ENCODE data around the gene MC4R. TPM values are rescaled to one million over a fixed set of nuclear protein-coding genes. Genes with fewer than 3 reads are reported as not detected.

The MC4R gene
- polyA plus RNA-seq, 6 donors from 2014 or later = not detected

- DNase-seq (no peak), ATAC-seq (ENCODE audit: low read depth in 2 of 2) (no peak)
- Mint-ChIP-seq H3K27ac (no peak overlapping the region), H3K4me1 (peaks cover 0 to under 1% (median 0%) of the 10 kb centered on the region in 3 donors), H3K36me3 (no peaks in the 10 kb centered on the region), H3K4me3 (no peak overlapping the region), H3K27me3 (peaks cover 0 to 7% (median 4%) of the 10 kb centered on the region in 3 donors), H3K9me3 (peaks cover 0 to 4% (median 0%) of the 10 kb centered on the region in 7 donors)
Observed at GRCh38 chr18:60377778-60378469, 5.3 kb upstream of the MC4R start.

DNA sequence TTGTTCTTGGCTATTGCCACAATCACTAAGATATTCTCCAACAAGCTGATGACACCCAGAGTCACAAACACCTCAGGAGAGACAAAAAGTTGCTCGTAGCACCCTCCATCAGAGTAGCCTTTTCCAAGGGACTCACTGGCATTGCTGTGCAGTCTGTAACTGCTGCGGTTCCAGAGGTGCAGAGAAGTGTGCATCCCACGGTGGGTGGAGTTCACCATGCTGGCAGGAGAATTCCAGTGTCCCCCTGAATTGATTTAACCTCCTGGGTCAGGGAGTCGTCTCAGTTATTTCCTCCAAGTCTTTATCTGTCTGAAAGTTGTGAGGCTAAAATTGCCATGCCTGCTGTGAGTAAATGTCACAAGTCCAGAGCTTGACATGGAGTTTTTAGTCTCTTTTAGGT lies 443 bp downstream of the MC4R start:
- Mint-ChIP-seq H3K9me3 (peaks cover 0 to 4% (median 0%) of the 10 kb centered on the region in 7 donors), H3K36me3 (no peaks in the 10 kb centered on the region), H3K27ac (no peak overlapping the region), H3K27me3 (peaks cover 0 to 3% (median 0%) of the 10 kb centered on the region in 3 donors), H3K4me1 (peaks cover 0 to 6% (median 6%) of the 10 kb centered on the region in 3 donors), H3K4me3 (no peak overlapping the region)
- DNase-seq (no peak), ATAC-seq (ENCODE audit: low read depth in 2 of 2) (no peak)

GRCh38 chr18:60358516-60358915 lies 14.1 kb downstream of the MC4R start:
- no peak for DNase-seq
- no peak overlapping the region for H3K27ac Mint-ChIP-seq
- no peaks in the 10 kb centered on the region for H3K36me3 Mint-ChIP-seq
- ATAC-seq (ENCODE audit: low read depth in 2 of 2) = no peak
- H3K9me3 Mint-ChIP-seq = no peaks in the 10 kb centered on the region
- H3K27me3 Mint-ChIP-seq = no peaks in the 10 kb centered on the region
- H3K4me1 Mint-ChIP-seq = no peaks in the 10 kb centered on the region
- H3K4me3 Mint-ChIP-seq = no peak overlapping the region

DNA sequence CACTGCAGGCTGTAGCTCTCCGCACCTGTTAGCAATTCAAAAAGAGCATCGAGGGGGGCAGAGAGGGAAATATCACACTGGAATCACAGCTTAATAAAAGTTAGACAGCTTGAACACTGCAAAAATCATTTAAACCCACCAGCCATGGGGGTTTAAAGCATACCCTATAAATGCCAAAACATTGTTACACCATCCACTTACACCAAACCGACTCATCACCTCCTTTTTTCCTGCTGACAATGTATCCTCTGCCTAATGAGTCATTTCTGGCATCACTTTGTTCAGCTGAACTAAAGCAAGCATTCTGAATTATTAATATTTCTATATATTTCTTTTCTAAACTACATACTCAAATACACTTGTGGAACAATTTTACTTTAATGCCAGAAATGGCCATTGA lies 21.6 kb downstream of the MC4R start:
- H3K4me3 Mint-ChIP-seq = no peak overlapping the region
- peaks cover 0 to 11% (median 5%) of the 10 kb centered on the region in 7 donors for H3K9me3 Mint-ChIP-seq
- H3K27ac Mint-ChIP-seq = no peak overlapping the region
- DNase-seq (no peak), ATAC-seq (ENCODE audit: low read depth in 2 of 2) (no peak)
- no peaks in the 10 kb centered on the region for H3K4me1 Mint-ChIP-seq
- no peaks in the 10 kb centered on the region for H3K36me3 Mint-ChIP-seq
- peaks cover 0 to 11% (median 0%) of the 10 kb centered on the region in 3 donors for H3K27me3 Mint-ChIP-seq

- H3K27me3 Mint-ChIP-seq = peaks cover 0 to 11% (median 0%) of the 10 kb centered on the region in 3 donors
- no peaks in the 10 kb centered on the region for H3K4me1 Mint-ChIP-seq
- H3K9me3 Mint-ChIP-seq = peaks cover 0 to 11% (median 5%) of the 10 kb centered on the region in 7 donors
- DNase-seq = no peak
- ATAC-seq (ENCODE audit: low read depth in 2 of 2) = no peak
- no peaks in the 10 kb centered on the region for H3K36me3 Mint-ChIP-seq
- H3K27ac Mint-ChIP-seq = no peak overlapping the region
- no peak overlapping the region for H3K4me3 Mint-ChIP-seq
Observed at GRCh38 chr18:60350150-60350549, 22.4 kb downstream of the MC4R start.

GRCh38 chr18:60347526-60348045 lies 25.0 kb downstream of the MC4R start:
- DNase-seq = no peak
- Mint-ChIP-seq H3K36me3 (no peaks in the 10 kb centered on the region), H3K27me3 (peaks cover 0 to 11% (median 0%) of the 10 kb centered on the region in 3 donors), H3K9me3 (peaks cover 0 to 11% (median 5%) of the 10 kb centered on the region in 7 donors), H3K27ac (peak overlapping the region in 1 of 6 donors; percentile 8), H3K4me3 (no peak overlapping the region), H3K4me1 (no peaks in the 10 kb centered on the region)
- no peak for ATAC-seq (ENCODE audit: low read depth in 2 of 2)

GRCh38 chr18:60339018-60339417 lies 33.6 kb downstream of the MC4R start:
- DNase-seq (no peak), ATAC-seq (ENCODE audit: low read depth in 2 of 2) (no peak)
- no peaks in the 10 kb centered on the region for H3K4me1 Mint-ChIP-seq
- H3K9me3 Mint-ChIP-seq = peaks cover 0 to 16% (median 2%) of the 10 kb centered on the region in 7 donors
- no peaks in the 10 kb centered on the region for H3K27me3 Mint-ChIP-seq
- H3K36me3 Mint-ChIP-seq = no peaks in the 10 kb centered on the region
- H3K27ac Mint-ChIP-seq = peak overlapping the region in 1 of 6 donors; percentile 6
- H3K4me3 Mint-ChIP-seq = no peak overlapping the region

DNA sequence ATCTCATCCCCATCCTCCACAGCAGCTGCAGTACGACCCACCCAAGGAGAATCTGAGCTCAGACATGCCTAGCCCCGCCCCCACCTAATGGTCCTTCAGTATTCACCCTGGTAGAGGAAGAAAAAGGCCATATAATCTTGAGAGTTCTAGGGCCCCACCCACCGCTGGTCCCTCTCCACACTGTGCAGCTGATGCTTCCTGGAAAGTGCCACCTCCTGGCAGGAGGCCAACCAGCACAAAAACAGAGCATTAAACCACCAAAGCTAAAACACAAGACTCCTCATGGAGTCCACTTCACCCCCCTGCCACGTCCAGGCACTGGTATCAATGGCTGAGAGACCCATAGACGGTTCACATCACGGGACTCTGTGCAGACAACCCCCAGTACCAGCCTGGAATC lies 40.7 kb downstream of the MC4R start:
- H3K4me3 Mint-ChIP-seq = no peak overlapping the region
- no peaks in the 10 kb centered on the region for H3K36me3 Mint-ChIP-seq
- ATAC-seq (ENCODE audit: low read depth in 2 of 2) = no peak
- H3K4me1 Mint-ChIP-seq = no peaks in the 10 kb centered on the region
- peaks cover 0 to 5% (median 0%) of the 10 kb centered on the region in 3 donors for H3K27me3 Mint-ChIP-seq
- H3K27ac Mint-ChIP-seq = no peak overlapping the region
- H3K9me3 Mint-ChIP-seq = peaks cover 0 to 19% (median 2%) of the 10 kb centered on the region in 7 donors
- no peak for DNase-seq

DNA sequence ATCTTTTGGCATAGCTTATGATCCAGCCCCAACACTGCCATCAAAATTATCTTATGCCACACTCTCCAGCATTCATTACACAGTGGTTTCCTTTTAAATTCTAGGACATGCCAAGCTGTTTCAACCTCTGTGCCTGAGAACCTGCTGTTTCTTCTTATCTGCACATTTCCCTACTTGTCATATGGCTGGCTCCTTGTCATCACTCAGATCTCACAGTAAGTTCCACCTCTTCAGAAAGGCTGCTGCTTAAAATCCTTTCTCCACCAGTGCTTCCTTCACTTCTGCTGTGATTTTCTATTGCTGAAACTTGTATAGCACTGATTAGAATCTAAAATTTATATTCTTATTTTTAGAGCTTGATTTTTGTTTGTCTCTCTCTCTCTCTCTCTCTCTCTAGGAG lies 43.4 kb downstream of the MC4R start:
- DNase-seq (no peak), ATAC-seq (ENCODE audit: low read depth in 2 of 2) (no peak)
- Mint-ChIP-seq H3K27ac (no peak overlapping the region), H3K4me1 (no peaks in the 10 kb centered on the region), H3K4me3 (no peak overlapping the region), H3K27me3 (peaks cover 0 to 5% (median 0%) of the 10 kb centered on the region in 3 donors), H3K9me3 (peaks cover 0 to 4% (median 1%) of the 10 kb centered on the region in 7 donors), H3K36me3 (no peaks in the 10 kb centered on the region)

DNA sequence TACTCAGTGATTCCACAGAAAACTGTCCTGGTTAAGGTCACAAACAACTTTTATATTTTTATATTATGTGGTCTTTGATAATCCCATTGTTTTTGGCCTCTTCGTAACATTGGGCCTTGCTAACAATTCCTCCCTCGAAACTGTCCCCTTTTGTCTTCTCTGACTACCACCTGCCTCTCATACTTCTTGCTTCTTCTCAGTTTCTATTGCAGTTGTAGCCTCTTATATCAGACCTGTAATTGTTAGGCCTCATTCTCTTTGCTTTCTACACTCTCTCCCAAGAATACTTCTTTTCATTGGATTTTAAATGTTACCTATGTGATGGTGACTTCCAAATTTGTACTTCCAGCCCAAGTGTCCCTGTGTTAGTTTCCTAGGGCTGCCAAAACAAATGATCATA lies 44.7 kb downstream of the MC4R start:
- Mint-ChIP-seq H3K27ac (no peak overlapping the region), H3K4me1 (no peaks in the 10 kb centered on the region), H3K9me3 (peaks cover 0 to 3% (median 0%) of the 10 kb centered on the region in 7 donors), H3K36me3 (no peaks in the 10 kb centered on the region), H3K4me3 (no peak overlapping the region), H3K27me3 (no peaks in the 10 kb centered on the region)
- DNase-seq (no peak), ATAC-seq (ENCODE audit: low read depth in 2 of 2) (no peak)

- no peaks in the 10 kb centered on the region for H3K4me1 Mint-ChIP-seq
- ATAC-seq (ENCODE audit: low read depth in 2 of 2) = no peak
Observed at GRCh38 chr18:60322591-60322990, 50.0 kb downstream of the MC4R start.

More at GRCh38 chr18:60322591-60322990, 50.0 kb downstream of the MC4R start:
- H3K36me3 Mint-ChIP-seq = no peaks in the 10 kb centered on the region
- peaks cover 2 to 9% (median 4%) of the 10 kb centered on the region in 7 donors for H3K9me3 Mint-ChIP-seq
- H3K27ac Mint-ChIP-seq = no peak overlapping the region
- DNase-seq = no peak
- H3K4me3 Mint-ChIP-seq = no peak overlapping the region
- H3K27me3 Mint-ChIP-seq = peaks cover 0 to 9% (median 6%) of the 10 kb centered on the region in 3 donors

Data from naive B cell (primary cell).